Stimulated activated CD8-positive, alpha-beta memory T cell treated with anti-CD3 and anti-CD28 coated beads, Interleukin-7, amount 100 ng/mL, for 24 hours (primary cell): Measurements from ENCODE around the gene LRRFIP2.
"Not testable (repeated sequence)": the region's sequence is repeated elsewhere in the genome, so short reads cannot be mapped to it uniquely, and the experiment has no call there.

ENCODE experiments used
- DNase-seq: peaks from one replicate; pipeline ENCODE4 v3.0.0-alpha.2; 2020; ENCODE audit warnings: low read depth

The LRRFIP2 gene

GRCh38 chr3:37174532-37175126, at the start of gene LRRFIP2:
LRRFIP2 (minus strand) TSS chr3:37174582; CDS start chr3:37148983, 25,599 bp downstream.
- no peak for DNase-seq

- DNase-seq, result no peak
These were observed 49.2 kb upstream of the LRRFIP2 start for GRCh38 chr3:37223576-37223975.

- no peak for DNase-seq
These were observed 48.8 kb upstream of the LRRFIP2 start for GRCh38 chr3:37223141-37223558.

- DNase-seq, result not testable (repeated sequence)
These were observed 48.2 kb upstream of the LRRFIP2 start for GRCh38 chr3:37222542-37222941.

GRCh38 chr3:37221407-37221806, 47.0 kb upstream of the LRRFIP2 start:
- DNase-seq, result no peak

DNA sequence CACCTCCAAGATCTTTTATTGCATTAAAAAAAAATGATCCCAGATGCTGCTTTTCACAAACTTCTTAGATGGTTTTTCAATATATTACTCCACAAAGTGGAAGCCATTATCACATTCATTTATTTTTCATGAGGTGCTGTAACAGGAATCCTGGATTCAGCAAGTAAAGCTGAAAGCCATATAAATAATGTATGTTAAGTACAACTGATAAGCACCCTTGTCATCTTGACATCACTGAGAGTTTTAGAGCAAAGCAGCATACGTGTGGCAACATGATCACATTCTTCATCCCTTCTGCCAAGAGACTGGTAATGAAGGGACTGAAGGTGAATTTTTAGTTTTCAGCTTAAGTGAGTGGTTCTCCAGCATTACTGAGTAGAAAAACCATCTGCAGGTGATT, 44.9 kb upstream of the LRRFIP2 start:
- DNase-seq, result no peak

- DNase-seq, result no peak
These were observed 43.8 kb upstream of the LRRFIP2 start for GRCh38 chr3:37218206-37218605.

DNA sequence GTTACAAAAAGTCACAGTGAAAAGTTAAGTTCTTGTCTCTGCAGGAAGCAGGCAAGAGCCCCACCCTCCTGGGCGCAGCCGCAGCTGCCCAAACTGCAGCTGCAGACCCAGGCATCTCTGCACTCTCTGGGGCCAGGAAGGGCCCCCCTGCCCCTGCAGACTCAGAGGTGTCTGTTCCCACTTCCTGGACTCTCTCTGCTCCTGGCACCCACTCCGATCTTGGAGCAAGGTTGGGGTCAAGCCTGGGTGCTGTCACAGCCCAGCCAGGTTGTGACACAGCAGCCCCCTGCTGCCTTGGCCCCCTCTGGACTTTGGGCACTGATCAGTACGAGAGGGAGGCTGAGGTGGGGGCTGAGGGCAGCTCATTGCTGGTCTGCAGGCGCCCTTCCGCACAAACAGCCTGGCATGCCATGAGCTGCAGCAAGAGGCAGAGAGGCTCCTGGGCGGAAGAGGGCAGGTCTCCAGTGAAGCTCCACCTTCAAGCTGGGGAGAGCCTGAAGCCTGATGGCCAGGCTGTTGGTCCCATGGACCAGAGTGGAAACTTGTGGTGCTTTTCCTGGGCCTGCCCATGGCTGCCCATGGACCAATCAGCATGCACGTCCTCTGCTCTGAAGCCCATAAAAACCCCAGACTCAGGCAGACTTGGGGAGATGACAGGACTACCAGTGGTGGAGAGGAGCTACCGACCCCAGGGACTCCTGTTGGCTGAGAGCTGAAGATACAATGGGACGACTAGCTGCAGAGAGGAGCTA, 42.9 kb upstream of the LRRFIP2 start:
- DNase-seq, result no peak

DNA sequence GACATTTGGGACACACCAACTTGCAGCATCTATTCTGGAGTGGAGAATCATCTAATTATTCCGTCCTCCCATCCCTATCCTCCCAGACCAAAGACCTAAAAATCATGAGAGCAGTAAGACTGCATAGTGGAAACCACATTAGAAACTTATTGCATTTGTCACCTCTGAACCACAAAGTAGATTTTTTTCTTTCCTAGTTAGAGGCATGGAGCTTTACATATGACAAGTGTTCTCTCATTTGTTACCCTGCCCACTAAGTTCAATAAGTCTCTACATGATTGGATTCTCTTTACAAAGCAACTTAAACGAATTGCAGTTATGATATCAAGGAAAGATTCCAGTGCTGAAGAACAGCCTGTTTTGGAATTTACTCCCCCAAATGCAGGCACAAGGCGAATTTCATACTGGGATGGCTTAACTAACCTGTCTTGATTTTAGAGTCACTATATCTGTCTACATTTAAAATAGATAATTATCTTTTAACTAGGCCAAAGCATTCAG, 42.3 kb upstream of the LRRFIP2 start:
- no peak for DNase-seq

DNA sequence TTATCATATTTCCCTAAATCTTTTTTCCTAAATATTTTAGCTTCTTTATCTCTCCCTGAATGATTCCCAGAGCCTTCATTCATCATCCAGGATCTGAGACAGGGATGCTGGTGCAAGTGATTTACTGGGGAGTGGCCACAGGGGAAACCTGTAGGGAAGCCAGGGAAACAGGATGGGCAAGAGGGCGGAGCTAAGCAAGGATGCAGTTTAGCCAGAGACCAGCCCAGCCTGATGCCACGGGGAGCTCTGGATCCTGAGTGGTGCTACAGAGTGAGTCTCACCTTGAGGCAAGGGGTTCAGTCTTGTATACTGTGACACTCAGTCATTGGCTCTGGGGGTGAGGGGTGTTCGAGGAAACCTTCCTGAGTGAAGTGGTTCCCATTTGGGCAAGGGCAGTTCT, 39.7 kb upstream of the LRRFIP2 start:
- no peak for DNase-seq

GRCh38 chr3:37210230-37210629, 35.8 kb upstream of the LRRFIP2 start:
- DNase-seq, result no peak

DNA sequence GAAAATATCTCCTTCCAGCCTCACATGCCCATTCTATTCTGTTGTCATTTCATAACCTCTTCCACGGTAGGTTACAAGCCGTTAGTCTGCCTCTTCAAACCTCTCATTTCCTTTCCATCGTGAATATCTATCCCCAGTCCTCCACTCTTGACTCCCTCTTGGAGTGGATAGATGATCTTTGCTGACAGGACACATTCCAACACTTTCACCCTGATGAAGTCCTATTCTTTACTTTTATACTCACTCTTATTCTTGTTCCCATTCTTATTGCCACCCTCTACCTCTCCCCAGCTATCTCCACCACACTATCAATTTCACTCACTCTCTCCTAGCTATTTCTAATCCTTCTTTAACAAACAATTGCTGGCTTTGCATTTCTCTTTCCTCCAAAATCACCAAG, 34.2 kb upstream of the LRRFIP2 start:
- DNase-seq, result not testable (repeated sequence)

DNA sequence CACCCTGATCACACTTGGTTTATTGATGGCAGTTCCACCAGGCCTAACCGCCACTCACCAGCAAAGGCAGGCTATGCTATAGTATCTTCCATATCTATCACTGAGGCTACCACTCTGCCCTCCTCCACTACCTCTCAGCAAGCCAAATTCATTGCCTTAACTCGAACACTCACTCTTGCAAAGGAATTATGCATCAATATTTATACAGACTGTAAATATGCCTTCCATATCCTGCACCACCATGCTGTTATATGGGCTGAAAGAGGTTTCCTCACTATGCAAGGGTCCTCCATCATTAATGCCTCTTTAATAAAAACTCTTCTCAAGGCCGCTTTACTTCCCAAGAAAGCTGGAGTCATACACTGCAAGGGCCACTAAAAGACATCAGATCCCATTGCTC, 33.6 kb upstream of the LRRFIP2 start:
- DNase-seq, result not testable (repeated sequence)

- not testable (repeated sequence) for DNase-seq
These were observed 31.7 kb upstream of the LRRFIP2 start for GRCh38 chr3:37206041-37206440.

DNA sequence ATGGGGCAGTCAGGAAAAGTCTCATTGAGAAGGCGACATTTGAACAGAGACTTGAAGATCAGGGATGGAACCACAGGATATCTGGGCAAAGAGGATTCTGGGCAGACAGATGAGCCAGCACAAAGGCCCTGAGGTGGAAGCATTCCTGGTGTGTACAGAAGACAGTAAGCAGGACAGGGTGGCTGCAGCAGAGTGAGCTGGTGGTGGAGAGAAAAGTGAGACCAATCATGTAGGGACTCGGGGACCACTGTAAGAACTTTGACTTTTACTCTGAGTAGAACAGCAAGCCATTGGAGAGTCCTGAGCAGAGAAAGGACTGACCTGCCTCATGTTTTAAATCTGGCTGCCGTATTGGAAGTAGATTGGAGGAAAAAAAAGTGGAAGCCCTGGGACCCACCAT, 29.9 kb upstream of the LRRFIP2 start:
- no peak for DNase-seq

DNA sequence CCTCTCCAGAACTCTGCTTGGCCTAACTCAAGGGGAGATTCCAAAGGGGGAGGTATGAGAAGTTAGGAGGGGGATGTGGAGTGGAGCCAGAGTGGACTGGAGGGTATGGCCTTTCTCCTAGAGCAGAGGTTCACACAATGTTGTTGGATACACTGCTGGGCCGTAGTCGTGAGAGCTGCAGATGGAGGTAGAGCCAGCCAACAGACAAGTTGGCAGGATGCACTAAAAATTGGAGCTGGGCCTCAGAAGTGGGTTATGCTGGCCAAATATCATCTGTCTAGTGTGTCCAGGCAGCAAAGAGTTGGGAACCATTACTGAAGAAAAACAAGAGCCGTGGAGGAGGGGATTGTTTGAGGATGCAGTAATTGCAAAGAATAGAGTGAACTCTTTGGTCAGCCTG, 27.7 kb upstream of the LRRFIP2 start:
- no peak for DNase-seq

DNA sequence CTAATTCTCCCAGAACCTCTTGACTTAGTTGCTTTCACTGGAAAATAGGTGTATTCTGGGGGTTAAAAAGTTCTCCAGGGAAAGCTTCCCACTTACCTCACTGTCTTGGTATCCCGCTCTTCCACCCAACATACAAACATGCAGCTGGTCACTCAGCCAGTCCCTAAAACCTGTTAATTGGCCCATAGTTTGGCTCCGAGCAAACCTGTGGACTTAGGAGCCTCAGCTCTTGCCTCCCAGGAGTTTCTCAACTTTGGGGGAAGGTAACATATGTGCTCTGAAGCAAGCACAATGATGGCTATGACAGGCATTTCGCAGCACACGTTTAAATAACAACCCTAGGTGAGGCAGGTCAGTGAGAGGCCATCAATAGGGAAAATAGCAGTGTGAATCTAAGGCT, 25.8 kb upstream of the LRRFIP2 start:
- no peak for DNase-seq

DNA sequence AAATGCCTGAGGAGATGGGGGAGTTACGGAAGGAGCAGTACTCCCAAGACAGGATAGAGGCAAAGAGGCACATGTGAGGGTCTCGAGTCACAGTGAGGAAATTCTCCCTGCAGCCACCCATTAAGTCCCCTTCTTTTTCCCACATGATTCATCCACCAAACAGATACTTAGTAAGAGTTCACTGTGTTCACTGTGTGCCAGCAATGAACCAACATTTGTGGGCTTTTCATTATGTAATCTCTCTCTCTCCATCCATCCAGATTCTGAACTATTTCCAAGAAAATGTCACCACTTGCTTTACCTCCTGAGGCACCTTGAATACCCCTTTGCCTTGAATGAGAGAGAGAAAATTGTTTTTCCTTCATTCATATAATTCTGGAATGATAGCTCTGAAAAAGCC, 24.6 kb upstream of the LRRFIP2 start:
- DNase-seq, result no peak

- no peak for DNase-seq
These were observed 24.2 kb upstream of the LRRFIP2 start for GRCh38 chr3:37198547-37198946.

- no peak for DNase-seq
These were observed 23.5 kb upstream of the LRRFIP2 start for GRCh38 chr3:37197810-37198371.

GRCh38 chr3:37194533-37194932, 20.2 kb upstream of the LRRFIP2 start:
- no peak for DNase-seq

DNA sequence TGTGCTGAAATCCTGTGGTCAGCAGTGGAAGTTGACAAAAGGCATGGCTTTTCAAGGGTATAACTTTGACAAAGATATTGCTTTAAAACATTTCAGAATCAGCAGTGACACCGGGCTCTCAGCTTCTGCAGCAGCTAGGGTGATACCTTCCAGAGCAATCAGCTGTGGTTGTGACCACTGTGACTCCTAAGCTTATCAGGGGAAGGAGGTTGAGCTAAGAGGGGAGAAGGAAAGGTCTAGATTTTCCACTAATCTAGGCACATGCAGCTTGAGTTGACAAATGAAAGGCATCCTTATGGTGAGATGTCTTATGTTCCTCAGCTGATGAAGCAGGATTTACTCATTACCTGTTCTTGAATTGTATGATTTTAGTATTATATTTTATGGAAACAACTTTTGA, 16.3 kb upstream of the LRRFIP2 start:
- DNase-seq, result no peak

DNA sequence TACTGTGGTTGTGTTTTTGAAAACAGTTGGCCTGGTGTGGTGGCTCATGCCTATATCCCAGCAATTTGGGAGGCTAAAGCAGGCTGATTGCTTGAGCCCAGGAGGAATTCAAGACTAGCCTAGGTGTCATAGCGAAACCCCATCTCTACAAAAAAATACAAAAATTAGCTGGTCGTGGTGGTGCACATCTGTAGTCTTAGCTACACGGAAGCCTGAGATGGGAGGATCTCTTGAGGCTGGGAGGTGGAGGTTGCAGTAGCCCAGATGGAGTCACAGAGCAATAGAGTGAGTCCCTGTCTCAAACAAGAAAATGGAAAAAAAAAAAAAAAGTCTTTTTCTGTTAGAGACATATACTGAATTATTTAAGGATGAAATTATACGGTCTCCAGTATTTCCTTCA, 14.7 kb upstream of the LRRFIP2 start:
- no peak for DNase-seq
